ENCODE measurements around the gene KIRREL3.

KIRREL3 gene

DNA sequence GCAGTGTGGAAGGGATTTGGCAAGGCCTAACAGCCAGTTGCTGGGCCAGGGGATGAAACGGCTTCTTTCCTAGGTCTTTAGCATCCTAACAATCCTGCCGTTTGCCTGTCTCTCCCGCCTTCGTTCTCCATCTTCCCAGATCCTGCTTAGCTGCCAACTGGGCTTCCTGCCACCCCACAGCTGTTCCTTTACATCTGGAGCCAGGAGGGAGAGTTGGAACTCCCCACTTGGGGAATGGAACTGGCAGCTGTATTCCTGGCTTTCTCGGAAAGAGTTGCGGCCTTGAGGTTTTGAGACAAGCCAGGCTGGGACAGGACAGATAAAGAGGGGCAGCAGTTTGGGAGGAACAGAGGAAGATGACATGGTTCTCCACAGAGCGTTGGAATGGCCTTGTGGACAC lies 585.4 kb downstream of the KIRREL3 start:
- DNase-seq (ENCODE audit: insufficient read length, low spot score) (no peak), FAIRE-seq (no peak)
- TF ChIP-seq, protein P1, sequence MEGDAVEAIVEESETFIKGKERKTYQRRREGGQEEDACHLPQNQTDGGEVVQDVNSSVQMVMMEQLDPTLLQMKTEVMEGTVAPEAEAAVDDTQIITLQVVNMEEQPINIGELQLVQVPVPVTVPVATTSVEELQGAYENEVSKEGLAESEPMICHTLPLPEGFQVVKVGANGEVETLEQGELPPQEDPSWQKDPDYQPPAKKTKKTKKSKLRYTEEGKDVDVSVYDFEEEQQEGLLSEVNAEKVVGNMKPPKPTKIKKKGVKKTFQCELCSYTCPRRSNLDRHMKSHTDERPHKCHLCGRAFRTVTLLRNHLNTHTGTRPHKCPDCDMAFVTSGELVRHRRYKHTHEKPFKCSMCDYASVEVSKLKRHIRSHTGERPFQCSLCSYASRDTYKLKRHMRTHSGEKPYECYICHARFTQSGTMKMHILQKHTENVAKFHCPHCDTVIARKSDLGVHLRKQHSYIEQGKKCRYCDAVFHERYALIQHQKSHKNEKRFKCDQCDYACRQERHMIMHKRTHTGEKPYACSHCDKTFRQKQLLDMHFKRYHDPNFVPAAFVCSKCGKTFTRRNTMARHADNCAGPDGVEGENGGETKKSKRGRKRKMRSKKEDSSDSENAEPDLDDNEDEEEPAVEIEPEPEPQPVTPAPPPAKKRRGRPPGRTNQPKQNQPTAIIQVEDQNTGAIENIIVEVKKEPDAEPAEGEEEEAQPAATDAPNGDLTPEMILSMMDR (IDR thresholded peaks at IDR 0.05; ENCODE audit: insufficient read depth, missing control alignments): no peak

DNA sequence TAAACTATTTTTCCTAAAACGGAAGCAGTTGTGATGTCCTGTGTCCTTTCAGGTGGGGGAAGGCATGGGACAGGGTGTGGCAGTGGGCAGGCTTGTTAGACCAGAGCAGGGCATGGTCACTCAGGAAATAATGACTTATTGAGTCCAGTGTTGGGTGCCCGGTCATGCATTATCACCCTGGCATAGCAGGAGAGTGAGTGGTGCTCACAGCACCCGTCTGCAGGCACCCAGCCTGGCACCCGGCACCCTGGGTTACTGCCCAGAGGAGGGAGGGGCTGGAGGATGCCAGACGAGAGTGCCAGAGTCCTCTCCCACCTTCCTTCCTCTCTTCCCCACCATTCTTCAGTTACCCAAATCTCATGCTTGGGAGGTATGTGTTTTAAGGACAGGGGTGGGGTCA lies 586.0 kb downstream of the KIRREL3 start:
- TF ChIP-seq, protein P1 (IDR thresholded peaks at IDR 0.05; ENCODE audit: insufficient read depth, missing control alignments): no peak
- FAIRE-seq (no peak), DNase-seq (ENCODE audit: insufficient read length, low spot score) (no peak)

DNA sequence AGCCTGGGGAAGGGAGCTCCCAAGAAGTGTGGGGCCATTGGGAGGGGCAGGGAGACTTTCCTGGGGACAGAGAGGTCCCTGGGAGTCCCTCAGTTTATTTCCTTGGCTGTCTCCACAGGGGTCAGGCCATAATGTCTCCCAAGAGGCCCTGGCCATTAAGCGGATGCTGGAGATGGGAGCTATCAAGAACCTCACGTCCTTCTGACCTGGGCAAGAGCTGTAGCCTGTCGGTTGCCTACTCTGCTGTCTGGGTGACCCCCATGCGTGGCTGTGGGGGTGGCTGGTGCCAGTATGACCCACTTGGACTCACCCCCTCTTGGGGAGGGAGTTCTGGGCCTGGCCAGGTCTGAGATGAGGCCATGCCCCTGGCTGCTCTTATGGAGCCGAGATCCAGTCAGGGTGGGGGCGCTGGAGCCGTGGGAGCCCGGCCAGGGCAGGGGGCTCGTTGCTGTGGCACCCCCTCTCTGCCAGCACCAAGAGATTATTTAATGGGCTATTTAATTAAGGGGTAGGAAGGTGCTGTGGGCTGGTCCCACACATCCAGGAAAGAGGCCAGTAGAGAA lies 586.6 kb downstream of the KIRREL3 start:
- TF ChIP-seq, protein P1 (IDR thresholded peaks at IDR 0.05; ENCODE audit: insufficient read depth, missing control alignments): no peak
- FAIRE-seq (no peak), DNase-seq (ENCODE audit: insufficient read length, low spot score) (no peak)

GRCh38 chr11:126413426-126413825 lies 587.1 kb downstream of the KIRREL3 start:
- FAIRE-seq: no peak
- TF ChIP-seq, protein P1 (IDR thresholded peaks at IDR 0.05; ENCODE audit: insufficient read depth, missing control alignments): no peak

DNA sequence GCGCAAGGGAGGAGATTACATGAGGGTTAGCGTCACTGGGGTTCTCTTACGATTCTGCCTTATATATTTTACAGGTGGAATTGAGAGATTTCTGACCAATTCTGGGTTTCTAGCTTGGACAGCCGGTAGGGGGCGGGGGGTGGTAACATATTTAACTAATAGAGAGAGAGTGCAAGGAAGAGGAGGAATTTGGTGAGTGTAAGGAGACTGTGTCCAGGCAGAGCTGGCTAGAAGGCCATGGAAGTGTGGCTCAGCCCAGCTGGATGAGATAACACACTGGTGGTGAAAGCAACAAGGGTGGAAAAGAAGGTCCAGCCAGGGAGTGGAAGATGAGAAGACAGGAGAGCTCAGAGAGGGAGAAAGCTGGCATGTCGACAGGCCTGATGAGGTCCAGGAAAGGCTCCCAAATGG lies 588.6 kb downstream of the KIRREL3 start:
- TF ChIP-seq, protein P1 (IDR thresholded peaks at IDR 0.05; ENCODE audit: insufficient read depth, missing control alignments): no peak
- FAIRE-seq (no peak), DNase-seq (ENCODE audit: insufficient read length, low spot score) (no peak)

More at GRCh38 chr11:126413426-126413825, 587.1 kb downstream of the KIRREL3 start:
- DNase-seq (ENCODE audit: insufficient read length, low spot score): no peak

GRCh38 chr11:126410649-126411048 lies 589.9 kb downstream of the KIRREL3 start:
- FAIRE-seq (no peak), DNase-seq (ENCODE audit: insufficient read length, low spot score) (no peak)
- TF ChIP-seq, protein P1 (IDR thresholded peaks at IDR 0.05; ENCODE audit: insufficient read depth, missing control alignments): no peak

GRCh38 chr11:126409620-126409985 lies 591.0 kb downstream of the KIRREL3 start:
- no peak for FAIRE-seq
- TF ChIP-seq, protein P1 (IDR thresholded peaks at IDR 0.05; ENCODE audit: insufficient read depth, missing control alignments): no peak
- DNase-seq (ENCODE audit: insufficient read length, low spot score): no peak

Measured in D721Med (cell line).